H9 (cell line): ENCODE measurements around the gene RBPJ. TPM values are rescaled to one million over a fixed set of nuclear protein-coding genes. Genes with fewer than 3 reads are reported as not detected.

ENCODE experiments used
- DNase-seq: peaks from one replicate; pipeline ENCODE4 v3.0.0-alpha.2; 2017
- H2AFZ ChIP-seq: one replicate; pipeline ENCODE4 v1.6.1; 2013; ENCODE audit warnings: mild to moderate bottlenecking, low read length, control low read depth, moderate library complexity
- H2AK5ac ChIP-seq: 2 replicates; pipeline ENCODE4 v1.6.1; 2013; ENCODE audit warnings: low read length, control low read depth, mixed read lengths; ENCODE audit not compliant: insufficient read length
- H2BK120ac ChIP-seq: one replicate; pipeline ENCODE4 v1.6.1; 2013; ENCODE audit warnings: low read depth, mild to moderate bottlenecking, low read length, control low read depth, inconsistent platforms; ENCODE audit not compliant: poor library complexity, severe bottlenecking
- H2BK12ac ChIP-seq: 2 replicates; pipeline ENCODE4 v1.6.1; 2013; ENCODE audit warnings: low read length, control low read depth, mixed read lengths, low read depth; ENCODE audit not compliant: insufficient read length
- H2BK15ac ChIP-seq: 2 replicates; pipeline ENCODE4 v1.6.1; 2013; ENCODE audit warnings: low read depth, low read length, control low read depth
- H2BK20ac ChIP-seq: one replicate; pipeline ENCODE4 v1.6.1; 2013; ENCODE audit warnings: low read depth, mild to moderate bottlenecking, low read length, control low read depth, inconsistent platforms; ENCODE audit not compliant: poor library complexity, severe bottlenecking
- H2BK5ac ChIP-seq: 2 replicates; pipeline ENCODE4 v1.6.1; 2013; ENCODE audit warnings: low read length, control low read depth, mixed read lengths; ENCODE audit not compliant: insufficient read length
- H3K14ac ChIP-seq: 2 replicates; pipeline ENCODE4 v1.6.1; 2013; ENCODE audit warnings: low read length, control low read depth; ENCODE audit not compliant: insufficient read depth
- H3K18ac ChIP-seq: 2 replicates; pipeline ENCODE4 v1.6.1; 2013; ENCODE audit warnings: low read depth, mild to moderate bottlenecking, mixed read lengths, low read length, control low read depth; ENCODE audit not compliant: insufficient read length
- H3K23ac ChIP-seq: 2 replicates; pipeline ENCODE4 v1.6.1; 2013; ENCODE audit warnings: low read length, control low read depth, mixed read lengths, low read depth; ENCODE audit not compliant: insufficient read length
- H3K23me2 ChIP-seq: 2 replicates; pipeline ENCODE4 v1.6.1; 2013; ENCODE audit warnings: low read depth, mild to moderate bottlenecking, mixed read lengths, low read length, control low read depth; ENCODE audit not compliant: insufficient read length, poor library complexity, severe bottlenecking
- H3K27ac ChIP-seq: 2 replicates; pipeline ENCODE4 v1.5.1; 2013; ENCODE audit warnings: low read length, control low read depth, mixed read lengths, low read depth; ENCODE audit not compliant: insufficient read length
- H3K27me3 ChIP-seq: 2 replicates; pipeline ENCODE4 v1.6.1; 2013; ENCODE audit warnings: low read length, control low read depth, inconsistent platforms; ENCODE audit not compliant: insufficient read depth
- H3K4ac ChIP-seq: 2 replicates; pipeline ENCODE4 v1.6.1; 2013; ENCODE audit warnings: low read depth, mild to moderate bottlenecking, control low read depth, inconsistent platforms, low read length, moderate library complexity
- H3K4me1 ChIP-seq: 2 replicates; pipeline ENCODE4 v1.6.1; 2013; ENCODE audit warnings: low read length, control low read depth, inconsistent platforms; ENCODE audit not compliant: insufficient read depth
- H3K4me2 ChIP-seq: 2 replicates; pipeline ENCODE4 v1.6.1; 2013; ENCODE audit warnings: low read length, control low read depth, mixed read lengths; ENCODE audit not compliant: insufficient read length, insufficient read depth
- H3K56ac ChIP-seq: 2 replicates; pipeline ENCODE4 v1.6.1; 2013; ENCODE audit warnings: low read depth, mild to moderate bottlenecking, mixed read lengths, low read length, control low read depth; ENCODE audit not compliant: insufficient read length
- H3K79me1 ChIP-seq: 2 replicates; pipeline ENCODE4 v1.6.1; 2013; ENCODE audit warnings: low read depth, mild to moderate bottlenecking, moderate library complexity, low read length, control low read depth, inconsistent platforms; ENCODE audit not compliant: insufficient read depth, poor library complexity, severe bottlenecking
- H3K79me2 ChIP-seq: 2 replicates; pipeline ENCODE4 v1.6.1; 2013; ENCODE audit warnings: low read length, control low read depth, inconsistent platforms; ENCODE audit not compliant: insufficient read depth
- H3K9ac ChIP-seq: 2 replicates; pipeline ENCODE4 v1.6.1; 2013; ENCODE audit warnings: low read length, control low read depth, mixed read lengths; ENCODE audit not compliant: insufficient read length; ENCODE audit errors: extremely low read depth
- H3K9me3 ChIP-seq: one replicate; pipeline ENCODE4 v1.6.1; 2013; ENCODE audit warnings: low read depth, low read length, inconsistent platforms; ENCODE audit not compliant: control insufficient read depth
- H3T11ph ChIP-seq: one replicate; pipeline ENCODE4 v1.6.1; 2013; ENCODE audit warnings: mild to moderate bottlenecking, low read length, control low read depth, inconsistent platforms
- H4K20me1 ChIP-seq: one replicate; pipeline ENCODE4 v1.6.1; 2013; ENCODE audit not compliant: control insufficient read depth, insufficient read length, insufficient read depth
- H4K5ac ChIP-seq: 2 replicates; pipeline ENCODE4 v1.6.1; 2013; ENCODE audit warnings: low read depth, mild to moderate bottlenecking, mixed read lengths, low read length, control low read depth; ENCODE audit not compliant: insufficient read length
- H4K8ac ChIP-seq: replicated peaks from 2 replicates; pipeline ENCODE4 v1.6.1; 2013; ENCODE audit warnings: low read length, control low read depth, mixed read lengths, low read depth; ENCODE audit not compliant: insufficient read length
- H4K91ac ChIP-seq: 2 replicates; pipeline ENCODE4 v1.6.1; 2013; ENCODE audit warnings: low read depth, mild to moderate bottlenecking, moderate library complexity, mixed read lengths, low read length, control low read depth; ENCODE audit not compliant: insufficient read length
- H3K27ac Mint-ChIP-seq, 3 experiments: 2 replicates in 2 of 3; 3 replicates in 1 of 3; pipeline ENCODE4 v1.8.0; 2020 to 2021; ENCODE audit warnings: mixed read lengths in 3 of 3, mild to moderate bottlenecking in 1 of 3, moderate library complexity in 1 of 3
- H3K27me3 Mint-ChIP-seq: 2 replicates; pipeline ENCODE4 v1.8.0; 2021; ENCODE audit warnings: low read depth, mild to moderate bottlenecking, moderate library complexity, mixed read lengths
- H3K36me3 Mint-ChIP-seq, 3 experiments: 2 replicates in 2 of 3; 3 replicates in 1 of 3; pipeline ENCODE4 v1.8.0; 2020 to 2021; ENCODE audit warnings: low read depth in 3 of 3, mixed read lengths in 3 of 3; ENCODE audit not compliant: insufficient read depth in 1 of 3
- H3K4me1 Mint-ChIP-seq, 2 experiments: 2 replicates each; pipeline ENCODE4 v1.8.0; 2020; ENCODE audit warnings: mixed read lengths in 2 of 2
- H3K4me3 Mint-ChIP-seq, 2 experiments: 2 replicates in 1 of 2; 3 replicates in 1 of 2; pipeline ENCODE4 v1.8.0; 2020 to 2021; ENCODE audit warnings: mild to moderate bottlenecking in 2 of 2, mixed read lengths in 2 of 2, moderate library complexity in 1 of 2
- H3K9me3 Mint-ChIP-seq, 2 experiments: 2 replicates in 1 of 2; 3 replicates in 1 of 2; pipeline ENCODE4 v1.8.0; 2020; ENCODE audit warnings: mild to moderate bottlenecking in 2 of 2, mixed read lengths in 2 of 2, moderate library complexity in 1 of 2
- WGBS: extraction: QIAGEN DNeasy Blood & Tissue Kit; methylation state at CpG from one replicate; pipeline ENCODE4 v1.1.7; 2013; ENCODE audit warnings: missing lambda C conversion rate, low lambda C conversion rate, mixed read lengths; ENCODE audit not compliant: insufficient read length; ENCODE audit errors: extremely low coverage; 5-methylcytosine and 5-hydroxymethylcytosine counted together
- total RNA-seq: library from RNA; stranded (reverse); gene quantifications from 2 replicates; pipeline ENCODE4 v1.2.1, GENCODE V29; 2021
- TF ChIP-seq, protein P1 (sequence below): fragments of 200-600 bp; sonication (generic); conservative IDR thresholded peaks from 3 replicates; pipeline ENCODE4 v1.8.0; 2021; ENCODE audit warnings: antibody characterized with exemption, mild to moderate bottlenecking

RBPJ gene
- total RNA-seq, 1 experiment from 2014 or later: 166 TPM

DNA sequence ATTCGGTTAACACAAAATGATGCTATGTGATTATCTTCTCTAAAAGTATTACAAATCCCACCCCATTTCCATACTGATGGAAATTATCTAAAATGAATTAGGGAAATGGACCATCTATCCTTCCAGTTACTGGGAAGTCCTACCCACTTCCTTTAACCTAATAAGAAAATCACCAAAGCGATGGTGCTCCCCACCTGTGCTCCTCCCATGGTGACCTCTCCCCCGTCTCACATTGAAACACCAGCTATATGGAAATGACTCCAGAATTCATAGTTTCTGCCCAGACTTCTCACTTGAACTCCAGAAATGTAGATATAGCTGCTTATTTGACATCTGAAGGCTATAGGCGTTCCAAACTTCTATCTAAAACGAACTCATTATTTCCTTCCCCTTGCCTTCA lies 121.0 kb downstream of the RBPJ start:
- Histone ChIP-seq H4K8ac (no peak overlapping the region), H3K23ac (no peak overlapping the region), H2AFZ (no peak overlapping the region), H3K4ac (no peak overlapping the region), H3K9me3 (peaks cover 5% of the 10 kb centered on the region), H3K23me2 (no peaks in the 10 kb centered on the region), H3K27me3 (no peaks in the 10 kb centered on the region), H2BK20ac (no peak overlapping the region), H4K20me1 (no peaks in the 10 kb centered on the region), H3K9ac (no peak overlapping the region), H3T11ph (no peak overlapping the region), H3K4me1 (no peaks in the 10 kb centered on the region), H3K27ac (no peak overlapping the region), H3K79me2 (no peaks in the 10 kb centered on the region), H3K18ac (no peak overlapping the region), H2BK5ac (no peak overlapping the region), H4K91ac (no peak overlapping the region), H3K79me1 (no peaks in the 10 kb centered on the region), H2BK12ac (no peak overlapping the region), H3K4me2 (no peak overlapping the region), H2AK5ac (no peak overlapping the region), H3K14ac (no peak overlapping the region), H4K5ac (no peak overlapping the region), H2BK15ac (no peak overlapping the region), H3K56ac (no peak overlapping the region), H2BK120ac (no peak overlapping the region)
- peaks cover 16 to 73% (median 45%) of the 10 kb centered on the region in 3 experiments for H3K36me3 Mint-ChIP-seq
- H3K4me3 Mint-ChIP-seq: no peak overlapping the region
- no peak overlapping the region for H3K27ac Mint-ChIP-seq
- no peaks in the 10 kb centered on the region for H3K4me1 Mint-ChIP-seq
- DNase-seq: no peak
- WGBS: no CpG with 5 or more reads among the region's 5 CpGs
- TF ChIP-seq, protein P1, sequence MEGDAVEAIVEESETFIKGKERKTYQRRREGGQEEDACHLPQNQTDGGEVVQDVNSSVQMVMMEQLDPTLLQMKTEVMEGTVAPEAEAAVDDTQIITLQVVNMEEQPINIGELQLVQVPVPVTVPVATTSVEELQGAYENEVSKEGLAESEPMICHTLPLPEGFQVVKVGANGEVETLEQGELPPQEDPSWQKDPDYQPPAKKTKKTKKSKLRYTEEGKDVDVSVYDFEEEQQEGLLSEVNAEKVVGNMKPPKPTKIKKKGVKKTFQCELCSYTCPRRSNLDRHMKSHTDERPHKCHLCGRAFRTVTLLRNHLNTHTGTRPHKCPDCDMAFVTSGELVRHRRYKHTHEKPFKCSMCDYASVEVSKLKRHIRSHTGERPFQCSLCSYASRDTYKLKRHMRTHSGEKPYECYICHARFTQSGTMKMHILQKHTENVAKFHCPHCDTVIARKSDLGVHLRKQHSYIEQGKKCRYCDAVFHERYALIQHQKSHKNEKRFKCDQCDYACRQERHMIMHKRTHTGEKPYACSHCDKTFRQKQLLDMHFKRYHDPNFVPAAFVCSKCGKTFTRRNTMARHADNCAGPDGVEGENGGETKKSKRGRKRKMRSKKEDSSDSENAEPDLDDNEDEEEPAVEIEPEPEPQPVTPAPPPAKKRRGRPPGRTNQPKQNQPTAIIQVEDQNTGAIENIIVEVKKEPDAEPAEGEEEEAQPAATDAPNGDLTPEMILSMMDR: no peak
- peaks cover 8 to 30% of the 10 kb centered on the region in 2 experiments for H3K9me3 Mint-ChIP-seq
- no peaks in the 10 kb centered on the region; the same call in 1 of the 2 replicates for H3K27me3 Mint-ChIP-seq
